Keratinocyte (primary cell): ENCODE measurements around the gene CCR5AS.

Source experiments
- DNase-seq: peaks from one replicate; pipeline ENCODE4 v3.0.0-alpha.2; 2011; ENCODE audit warnings: low read depth, missing footprints, low spot score
- FAIRE-seq: peaks from 2 replicates; lab custom pipeline; 2011; peaks lifted over from hg19 to GRCh38; lab: Jason Lieb, UNC
- H2AFZ ChIP-seq: 2 replicates; pipeline ENCODE4 v1.6.0; 2012; ENCODE audit warnings: low read length, control low read depth, inconsistent platforms; ENCODE audit not compliant: control insufficient read depth
- H3K27ac ChIP-seq: 2 replicates; pipeline ENCODE4 v1.5.1; 2011; ENCODE audit warnings: low read length; ENCODE audit not compliant: control insufficient read depth, insufficient read depth
- H3K27me3 ChIP-seq: 3 replicates; pipeline ENCODE4 v1.6.0; 2011; ENCODE audit warnings: low read length; ENCODE audit not compliant: control insufficient read depth, insufficient read depth; ENCODE audit errors: extremely low read depth
- H3K36me3 ChIP-seq, 2 experiments: 2 replicates in 1 of 2; 3 replicates in 1 of 2; pipeline ENCODE4 v1.5.1; 2011; ENCODE audit warnings: low read length in 2 of 2, mild to moderate bottlenecking in 1 of 2; ENCODE audit not compliant: control insufficient read depth in 2 of 2, insufficient read depth in 2 of 2; ENCODE audit errors: extremely low read depth in 1 of 2
- H3K4me1 ChIP-seq: 3 replicates; pipeline ENCODE4 v1.5.1; 2011; ENCODE audit warnings: low read length; ENCODE audit not compliant: control insufficient read depth, insufficient read depth; ENCODE audit errors: extremely low read depth
- H3K4me2 ChIP-seq: 3 replicates; pipeline ENCODE4 v1.6.0; 2011; ENCODE audit warnings: low read depth, low read length; ENCODE audit not compliant: control insufficient read depth, insufficient read depth; ENCODE audit errors: extremely low read depth
- H3K4me3 ChIP-seq, 3 experiments: fragments of 200-600 bp in 1 of 3; sonication (generic) in 1 of 3; 2 replicates in 2 of 3; 3 replicates in 1 of 3; pipeline ENCODE4 v1.5.1; 2011 to 2016; ENCODE audit warnings: low read length in 3 of 3, mild to moderate bottlenecking in 3 of 3, control low read depth in 2 of 3, inconsistent platforms in 1 of 3, low read depth in 1 of 3, mixed read lengths in 1 of 3, mixed run types in 1 of 3, moderate library complexity in 1 of 3; ENCODE audit not compliant: control insufficient read depth in 2 of 3, insufficient read depth in 2 of 3; ENCODE audit errors: extremely low read depth in 1 of 3
- H3K79me2 ChIP-seq: 2 replicates; pipeline ENCODE4 v1.6.0; 2012; ENCODE audit warnings: low read length; ENCODE audit not compliant: control insufficient read depth, insufficient read depth
- H3K9ac ChIP-seq: 3 replicates; pipeline ENCODE4 v1.6.0; 2011; ENCODE audit warnings: low read length; ENCODE audit not compliant: control insufficient read depth, insufficient read depth; ENCODE audit errors: extremely low read depth
- H3K9me1 ChIP-seq: 3 replicates; pipeline ENCODE4 v1.6.0; 2011; ENCODE audit warnings: low read length; ENCODE audit not compliant: control insufficient read depth, insufficient read depth; ENCODE audit errors: extremely low read depth
- H3K9me3 ChIP-seq: 2 replicates; pipeline ENCODE4 v1.5.1; 2012; ENCODE audit warnings: low read depth, low read length; ENCODE audit not compliant: control insufficient read depth
- H4K20me1 ChIP-seq: 3 replicates; pipeline ENCODE4 v1.6.0; 2011; ENCODE audit warnings: low read length; ENCODE audit not compliant: control insufficient read depth, insufficient read depth; ENCODE audit errors: extremely low read depth
- EZH2 ChIP-seq: IDR thresholded peaks from one replicate; pipeline ENCODE4 v1.6.1; 2012; ENCODE audit warnings: inconsistent platforms, mild to moderate bottlenecking, low read length, moderate library complexity
- dilution Hi-C: fragments of 300-500 bp; cut with MboI; formaldehyde crosslinking; loops from one replicate; pipeline ENCODE4 v1.7.0; 2020; ENCODE audit warnings: low sequenced_read_pairs; ENCODE audit not compliant: extremely low pct_ligation_motif_present
- TF ChIP-seq, protein P1 (sequence below), 3 experiments: IDR thresholded peaks in 1 of 3; conservative IDR thresholded peaks in 1 of 3; optimal IDR thresholded peaks in 1 of 3; 2 replicates in 2 of 3; 3 replicates in 1 of 3; pipeline versions ENCODE3 to v1.5.1; 2011; ENCODE audit warnings: low read length in 3 of 3, mild to moderate bottlenecking in 3 of 3, moderate library complexity in 2 of 3, control low read depth in 1 of 3, inconsistent platforms in 1 of 3; ENCODE audit not compliant: insufficient read depth in 2 of 3; ENCODE audit errors: extremely low read depth in 1 of 3

CCR5AS gene

DNA sequence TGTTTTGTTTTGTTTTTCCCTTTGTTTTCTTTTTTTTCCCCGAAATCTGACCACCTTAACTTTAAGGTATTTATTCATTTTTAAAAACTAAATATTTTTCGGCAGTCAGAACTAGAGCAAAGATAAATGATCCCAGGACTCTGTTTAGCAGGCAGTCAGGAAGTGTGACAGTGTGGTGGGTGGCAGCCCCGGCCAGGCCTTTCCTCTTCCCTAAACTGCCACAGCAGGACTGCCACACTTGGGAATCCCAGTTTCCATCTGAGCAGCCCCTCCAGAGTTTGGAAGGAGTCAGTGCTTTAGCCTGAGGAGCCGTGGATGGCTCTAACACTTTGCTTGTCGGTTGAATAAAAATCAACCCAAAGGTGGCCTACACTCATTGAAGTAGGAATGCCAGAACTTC lies 7.1 kb upstream of the CCR5AS start:
- dilution Hi-C loops = no loop called here
- no peaks in the 10 kb centered on the region for H3K9me1 ChIP-seq
- no peak for TF ChIP-seq EZH2
- TF ChIP-seq, protein P1, sequence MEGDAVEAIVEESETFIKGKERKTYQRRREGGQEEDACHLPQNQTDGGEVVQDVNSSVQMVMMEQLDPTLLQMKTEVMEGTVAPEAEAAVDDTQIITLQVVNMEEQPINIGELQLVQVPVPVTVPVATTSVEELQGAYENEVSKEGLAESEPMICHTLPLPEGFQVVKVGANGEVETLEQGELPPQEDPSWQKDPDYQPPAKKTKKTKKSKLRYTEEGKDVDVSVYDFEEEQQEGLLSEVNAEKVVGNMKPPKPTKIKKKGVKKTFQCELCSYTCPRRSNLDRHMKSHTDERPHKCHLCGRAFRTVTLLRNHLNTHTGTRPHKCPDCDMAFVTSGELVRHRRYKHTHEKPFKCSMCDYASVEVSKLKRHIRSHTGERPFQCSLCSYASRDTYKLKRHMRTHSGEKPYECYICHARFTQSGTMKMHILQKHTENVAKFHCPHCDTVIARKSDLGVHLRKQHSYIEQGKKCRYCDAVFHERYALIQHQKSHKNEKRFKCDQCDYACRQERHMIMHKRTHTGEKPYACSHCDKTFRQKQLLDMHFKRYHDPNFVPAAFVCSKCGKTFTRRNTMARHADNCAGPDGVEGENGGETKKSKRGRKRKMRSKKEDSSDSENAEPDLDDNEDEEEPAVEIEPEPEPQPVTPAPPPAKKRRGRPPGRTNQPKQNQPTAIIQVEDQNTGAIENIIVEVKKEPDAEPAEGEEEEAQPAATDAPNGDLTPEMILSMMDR (optimal IDR thresholded peaks at IDR 0.05 in 1 of 3, IDR thresholded peaks at IDR 0.05 in 1 of 3, conservative IDR thresholded peaks at IDR 0.05 in 1 of 3; ENCODE audit: extremely low read depth in 1 of 3, insufficient read depth in 2 of 3, low read length in 3 of 3) = no peak

DNA sequence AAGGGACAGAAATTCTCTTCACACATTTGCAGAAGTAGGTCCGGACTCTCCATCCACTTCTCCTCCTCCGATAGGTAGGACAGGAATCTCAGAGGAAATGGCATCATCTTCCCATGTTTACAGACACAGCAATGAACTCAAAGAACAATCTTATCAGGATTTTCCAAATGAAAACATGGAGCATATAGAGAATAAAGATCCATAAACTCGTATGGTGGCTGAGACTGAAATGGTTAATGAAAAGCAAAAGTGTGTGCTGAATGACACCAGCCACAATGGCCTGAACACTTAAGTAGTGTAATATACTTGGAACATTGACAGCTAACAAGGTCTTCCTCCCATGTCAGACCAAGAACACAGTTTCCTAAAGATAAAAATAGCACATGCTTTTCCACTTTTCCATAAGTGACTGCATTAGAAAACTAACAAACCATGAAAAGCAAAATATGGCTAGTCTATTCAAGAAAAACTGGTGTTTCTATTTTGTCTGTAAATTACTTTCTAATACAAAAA lies 6.0 kb upstream of the CCR5AS start:
- no peaks in the 10 kb centered on the region for H4K20me1 ChIP-seq
- H3K79me2 ChIP-seq = no peaks in the 10 kb centered on the region
- H3K9ac ChIP-seq = no peak overlapping the region
- dilution Hi-C loops = no loop called here
- H3K27ac ChIP-seq = no peak overlapping the region
- no peaks in the 10 kb centered on the region for H3K36me3 ChIP-seq
- no peak overlapping the region for H3K4me2 ChIP-seq
- H3K27me3 ChIP-seq = no peaks in the 10 kb centered on the region
- H3K4me3 ChIP-seq = no peak overlapping the region
- DNase-seq (no peak), FAIRE-seq (no peak)
- H3K9me3 ChIP-seq = no peaks in the 10 kb centered on the region
- no peaks in the 10 kb centered on the region for H3K4me1 ChIP-seq
- H2AFZ ChIP-seq = no peak overlapping the region
- TF ChIP-seq EZH2 = no peak
- TF ChIP-seq, protein P1 (optimal IDR thresholded peaks at IDR 0.05 in 1 of 3, IDR thresholded peaks at IDR 0.05 in 1 of 3, conservative IDR thresholded peaks at IDR 0.05 in 1 of 3; ENCODE audit: extremely low read depth in 1 of 3, insufficient read depth in 2 of 3, low read length in 3 of 3) = no peak
- H3K9me1 ChIP-seq = no peaks in the 10 kb centered on the region

More for the DNA sequence above, 7.1 kb upstream of the CCR5AS start:
- FAIRE-seq (no peak), DNase-seq (no peak)
- Histone ChIP-seq H3K27ac (no peak overlapping the region), H4K20me1 (no peaks in the 10 kb centered on the region), H2AFZ (no peak overlapping the region), H3K4me2 (no peak overlapping the region), H3K79me2 (no peaks in the 10 kb centered on the region), H3K4me1 (no peaks in the 10 kb centered on the region), H3K9me3 (no peaks in the 10 kb centered on the region), H3K9ac (no peak overlapping the region), H3K4me3 (no peak overlapping the region), H3K36me3 (no peaks in the 10 kb centered on the region), H3K27me3 (no peaks in the 10 kb centered on the region)
